Epithelial cell of esophagus (primary cell): ENCODE measurements around the gene HAUS7.

Source experiments
- DNase-seq: peaks from one replicate; pipeline ENCODE4 v3.0.0; 2010; ENCODE audit warnings: low read depth
- H3K4me3 ChIP-seq: 2 replicates; pipeline ENCODE4 v1.5.1; 2011; ENCODE audit warnings: mild to moderate bottlenecking, low read length, control low read depth
- CTCF ChIP-seq: IDR thresholded peaks from 2 replicates; pipeline ENCODE4 v1.5.1; 2011; ENCODE audit warnings: low read depth, mild to moderate bottlenecking, low read length, control low read depth, inconsistent platforms; ENCODE audit not compliant: insufficient read depth; ENCODE audit errors: missing control alignments

Gene HAUS7

GRCh38 chrX:153420851-153421599, 49.4 kb downstream of the HAUS7 start:
- no peak for DNase-seq
- TF ChIP-seq CTCF, result no peak
- no peak overlapping the region for H3K4me3 ChIP-seq

GRCh38 chrX:153417637-153418036, 52.7 kb downstream of the HAUS7 start:
- DNase-seq, result no peak
- no peak for TF ChIP-seq CTCF
- H3K4me3 ChIP-seq, result no peak overlapping the region

- no peak for TF ChIP-seq CTCF
- no peak for DNase-seq
Measured at GRCh38 chrX:153416781-153417450, 53.5 kb downstream of the HAUS7 start.

GRCh38 chrX:153414856-153415510, 55.4 kb downstream of the HAUS7 start:
- DNase-seq, result no peak
- no peak overlapping the region for H3K4me3 ChIP-seq
- TF ChIP-seq CTCF, result no peak

More at GRCh38 chrX:153416781-153417450, 53.5 kb downstream of the HAUS7 start:
- H3K4me3 ChIP-seq, result no peak overlapping the region

GRCh38 chrX:153413731-153414130, 56.6 kb downstream of the HAUS7 start:
- no peak for DNase-seq
- TF ChIP-seq CTCF, result no peak

GRCh38 chrX:153412746-153413720, 57.3 kb downstream of the HAUS7 start:
- TF ChIP-seq CTCF, result no peak
- H3K4me3 ChIP-seq, result no peak overlapping the region
- DNase-seq, result no peak

More at GRCh38 chrX:153413731-153414130, 56.6 kb downstream of the HAUS7 start:
- H3K4me3 ChIP-seq, result no peak overlapping the region
